HepG2 (cell line): Measurements from ENCODE around the gene CEP97. TPM values are rescaled to one million over a fixed set of nuclear protein-coding genes. Genes with fewer than 3 reads are reported as not detected.

Experiments used
- AFF4 ChIP-seq: sonication (generic); formaldehyde crosslinking; IDR thresholded peaks from 2 replicates; pipeline ENCODE4 v1.4.0; 2020; ENCODE audit warnings: missing genetic modification reagents
- CHCHD3 ChIP-seq: sonication (generic); formaldehyde crosslinking; IDR thresholded peaks from 2 replicates; pipeline ENCODE4 v1.8.0; 2022; ENCODE audit warnings: mild to moderate bottlenecking, missing genetic modification reagents, moderate library complexity
- CHD4 ChIP-seq: fragments of 200-600 bp; sonication (generic); IDR thresholded peaks from 2 replicates; pipeline ENCODE4 v1.7.0; 2017; ENCODE audit warnings: mild to moderate bottlenecking, low read length, borderline replicate concordance
- CREB3 ChIP-seq: sonication (generic); formaldehyde crosslinking; IDR thresholded peaks from 2 replicates; pipeline ENCODE4 v1.5.0; 2020; ENCODE audit warnings: missing genetic modification reagents
- DZIP1 ChIP-seq: sonication (generic); formaldehyde crosslinking; IDR thresholded peaks from 2 replicates; pipeline ENCODE4 v1.5.0; 2020; ENCODE audit warnings: mild to moderate bottlenecking, missing genetic modification reagents
- ERF ChIP-seq: IDR thresholded peaks from 2 replicates; pipeline ENCODE4 v1.6.1; 2018; ENCODE audit warnings: missing biosample characterization, missing genetic modification reagents
- GFI1 ChIP-seq: sonication (generic); formaldehyde crosslinking; IDR thresholded peaks from 2 replicates; pipeline ENCODE4 v1.5.0; 2020; ENCODE audit warnings: missing genetic modification reagents, mild to moderate bottlenecking, borderline replicate concordance
- HDAC2 ChIP-seq: sonication (generic); formaldehyde crosslinking; IDR thresholded peaks from 2 replicates; pipeline ENCODE4 v1.4.0; 2020; ENCODE audit warnings: missing genetic modification reagents
- HOXA7 ChIP-seq: sonication (generic); formaldehyde crosslinking; IDR thresholded peaks from 2 replicates; pipeline ENCODE4 v1.8.1; 2022; ENCODE audit warnings: mild to moderate bottlenecking, missing genetic modification reagents, moderate library complexity
- MAX ChIP-seq: IDR thresholded peaks from 2 replicates; pipeline ENCODE4 v1.6.1; 2012; ENCODE audit warnings: inconsistent platforms
- ZBTB25 ChIP-seq: IDR thresholded peaks from 2 replicates; pipeline ENCODE4 v1.6.1; 2018; ENCODE audit warnings: missing genetic modification reagents
- ZFP36 ChIP-seq: fragments of 150-350 bp; IDR thresholded peaks from 2 replicates; pipeline ENCODE4 v1.6.1; 2018; ENCODE audit warnings: borderline replicate concordance, low read length, low read depth; ENCODE audit not compliant: partially characterized antibody
- ZFP37 ChIP-seq: sonication (generic); formaldehyde crosslinking; IDR thresholded peaks from 2 replicates; pipeline ENCODE4 v1.4.0; 2020; ENCODE audit warnings: missing genetic modification reagents, borderline replicate concordance
- ZFP91 ChIP-seq: sonication (generic); formaldehyde crosslinking; IDR thresholded peaks from 2 replicates; pipeline ENCODE4 v1.9.0; 2022; ENCODE audit warnings: missing genetic modification reagents, mild to moderate bottlenecking, borderline replicate concordance
- ZNF256 ChIP-seq: sonication (generic); formaldehyde crosslinking; conservative IDR thresholded peaks from 2 replicates; pipeline ENCODE4 v1.4.0; 2020; ENCODE audit warnings: missing genetic modification reagents
- ZNF580 ChIP-seq: IDR thresholded peaks from 2 replicates; pipeline ENCODE4 v1.6.1; 2016; ENCODE audit warnings: low read depth, borderline replicate concordance
- ZNF737 ChIP-seq: sonication (generic); formaldehyde crosslinking; IDR thresholded peaks from 2 replicates; pipeline ENCODE4 v1.5.0; 2020; ENCODE audit warnings: missing genetic modification reagents, mild to moderate bottlenecking, borderline replicate concordance
- polyA plus RNA-seq, 8 experiments: library from polyadenylated mRNA; depleted of rRNA in 3 of 8; stranded (reverse) in 7 of 8; unstranded in 1 of 8; fragments of >200 nt; fragmentation: Illumina TruSeq in 4 of 8; extraction: Trizol in 4 of 8; gene quantifications; 2 replicates each; pipeline versions ENCODE4 v1.2.1 to v1.2.3, GENCODE V29; 2011 to 2016; ENCODE audit warnings: low read depth in 4 of 8, missing spikeins in 1 of 8, mixed read lengths in 1 of 8; ENCODE audit not compliant: insufficient read depth in 1 of 8
- total RNA-seq, 5 experiments: library from RNA; depleted of rRNA; stranded (reverse); fragments of >200 nt; fragmentation: Illumina TruSeq; extraction: Trizol; gene quantifications; 2 replicates each; pipeline ENCODE4 v1.2.3, GENCODE V29; 2016; ENCODE audit warnings: low read depth in 1 of 5

CEP97 gene
- total and polyA plus RNA-seq, 2 of the 13 experiments (the other 11 are each of a cell fraction or from before 2014, with no cell fraction given) = 0.99 to 6.5 TPM

GRCh38 chr3:101724329-101725193, at the start of gene CEP97 (continued):
- TF ChIP-seq ZBTB25 (CRISPR knock-in tag) (peak; percentile 69; the same call in 1 of the 2 replicates), HDAC2 (CRISPR knock-in tag) (no peak), CHCHD3 (CRISPR knock-in tag) (no peak), MAX (peak; percentile 7; the same call in 1 of the 2 replicates), ZFP37 (no peak), CHD4 (no peak), ZFP36 (no peak), ERF (CRISPR knock-in tag) (0 out of 2 replicates have a peak, but pooled peaks have one; percentile 42), HOXA7 (CRISPR knock-in tag) (no peak), ZNF256 (no peak), DZIP1 (no peak), AFF4 (CRISPR knock-in tag) (no peak), GFI1 (CRISPR knock-in tag) (no peak), ZFP91 (CRISPR knock-in tag) (peak; percentile 78; the same call in 1 of the 2 replicates), ZNF580 (CRISPR knock-in tag) (0 out of 2 replicates have a peak, but pooled peaks have one; percentile 16), CREB3 (CRISPR knock-in tag) (no peak), ZNF737 (CRISPR knock-in tag) (no peak)
